ENCODE measurements around the gene SEMA6B.
"Not testable (repeated sequence)": the region's sequence is repeated elsewhere in the genome, so short reads cannot be mapped to it uniquely, and the experiment has no call there.

Gene SEMA6B

GRCh38 chr19:4567584-4568071 lies 8.1 kb upstream of the SEMA6B start:
- Mint-ChIP-seq H3K27me3 (no peaks in the 10 kb centered on the region), H3K4me3 (no peak overlapping the region), H3K27ac (no peak overlapping the region)

DNA sequence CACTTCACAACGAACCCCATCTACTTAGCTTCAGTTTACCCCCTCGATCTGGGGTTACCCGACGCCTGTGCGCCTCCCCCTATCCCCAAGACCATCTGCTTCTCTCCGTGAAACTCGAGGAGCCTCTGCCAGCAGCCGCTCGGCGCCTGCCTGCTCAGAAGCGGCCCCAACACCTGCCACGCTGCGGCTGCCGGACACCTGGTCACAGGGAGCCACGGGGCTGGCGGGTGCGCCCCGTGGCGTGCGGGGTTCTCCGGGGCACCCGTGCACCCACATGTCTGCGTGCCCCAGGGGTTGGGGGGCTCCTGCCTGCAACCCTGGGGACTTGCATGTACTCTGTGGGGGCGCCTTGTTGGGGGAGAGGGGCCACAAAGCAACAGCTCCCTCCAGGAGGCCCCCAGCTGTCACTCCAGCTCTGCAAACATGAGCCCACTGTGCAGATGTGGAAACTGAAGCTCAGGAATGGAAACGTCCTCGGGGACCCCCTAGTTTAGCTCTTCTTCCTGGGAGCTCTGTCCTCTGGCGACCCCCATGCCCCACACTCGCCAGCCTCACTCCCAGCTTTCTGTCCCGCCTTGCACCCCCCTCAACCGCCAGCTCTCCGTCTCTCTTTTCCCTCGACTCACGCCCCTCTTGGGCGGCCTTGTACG lies 7.0 kb upstream of the SEMA6B start:
- no peaks in the 10 kb centered on the region for H3K27me3 Mint-ChIP-seq
- H3K4me3 Mint-ChIP-seq, result no peak overlapping the region
- no peaks in the 10 kb centered on the region for H3K9me3 Mint-ChIP-seq
- no peak overlapping the region for H3K27ac Mint-ChIP-seq
- H3K36me3 Mint-ChIP-seq, result no peaks in the 10 kb centered on the region
- no peaks in the 10 kb centered on the region for H3K4me1 Mint-ChIP-seq

More at GRCh38 chr19:4567584-4568071, 8.1 kb upstream of the SEMA6B start:
- Mint-ChIP-seq H3K9me3 (no peaks in the 10 kb centered on the region), H3K36me3 (no peaks in the 10 kb centered on the region), H3K4me1 (no peaks in the 10 kb centered on the region)

DNA sequence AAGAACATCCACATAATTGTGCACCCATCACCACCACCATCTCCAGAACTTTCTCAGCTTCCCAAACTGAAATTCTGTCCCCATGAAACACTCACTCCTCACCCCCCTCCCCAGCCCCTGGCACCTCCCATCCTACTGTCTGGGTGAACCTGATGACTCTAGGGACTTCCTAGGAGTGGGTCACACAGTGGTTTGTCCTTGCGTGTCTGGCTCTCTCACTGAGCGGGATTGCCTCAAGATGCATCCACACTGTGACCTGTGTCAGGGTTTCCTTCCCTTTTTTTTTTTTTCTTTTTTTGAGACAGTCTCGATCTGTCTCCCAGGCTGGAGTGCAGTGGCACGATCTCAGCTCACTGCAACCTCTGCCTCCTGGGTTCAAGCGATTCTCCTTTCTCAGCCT lies 4.1 kb upstream of the SEMA6B start:
- not testable (repeated sequence) for H3K36me3 Mint-ChIP-seq, H3K4me1 Mint-ChIP-seq, H3K9me3 Mint-ChIP-seq, H3K27me3 Mint-ChIP-seq, H3K27ac Mint-ChIP-seq, H3K4me3 Mint-ChIP-seq

- not testable (repeated sequence) for H3K27me3 Mint-ChIP-seq, H3K4me1 Mint-ChIP-seq, H3K27ac Mint-ChIP-seq, H3K9me3 Mint-ChIP-seq, H3K36me3 Mint-ChIP-seq, H3K4me3 Mint-ChIP-seq
These were observed 2.6 kb upstream of the SEMA6B start for GRCh38 chr19:4562085-4562484.

DNA sequence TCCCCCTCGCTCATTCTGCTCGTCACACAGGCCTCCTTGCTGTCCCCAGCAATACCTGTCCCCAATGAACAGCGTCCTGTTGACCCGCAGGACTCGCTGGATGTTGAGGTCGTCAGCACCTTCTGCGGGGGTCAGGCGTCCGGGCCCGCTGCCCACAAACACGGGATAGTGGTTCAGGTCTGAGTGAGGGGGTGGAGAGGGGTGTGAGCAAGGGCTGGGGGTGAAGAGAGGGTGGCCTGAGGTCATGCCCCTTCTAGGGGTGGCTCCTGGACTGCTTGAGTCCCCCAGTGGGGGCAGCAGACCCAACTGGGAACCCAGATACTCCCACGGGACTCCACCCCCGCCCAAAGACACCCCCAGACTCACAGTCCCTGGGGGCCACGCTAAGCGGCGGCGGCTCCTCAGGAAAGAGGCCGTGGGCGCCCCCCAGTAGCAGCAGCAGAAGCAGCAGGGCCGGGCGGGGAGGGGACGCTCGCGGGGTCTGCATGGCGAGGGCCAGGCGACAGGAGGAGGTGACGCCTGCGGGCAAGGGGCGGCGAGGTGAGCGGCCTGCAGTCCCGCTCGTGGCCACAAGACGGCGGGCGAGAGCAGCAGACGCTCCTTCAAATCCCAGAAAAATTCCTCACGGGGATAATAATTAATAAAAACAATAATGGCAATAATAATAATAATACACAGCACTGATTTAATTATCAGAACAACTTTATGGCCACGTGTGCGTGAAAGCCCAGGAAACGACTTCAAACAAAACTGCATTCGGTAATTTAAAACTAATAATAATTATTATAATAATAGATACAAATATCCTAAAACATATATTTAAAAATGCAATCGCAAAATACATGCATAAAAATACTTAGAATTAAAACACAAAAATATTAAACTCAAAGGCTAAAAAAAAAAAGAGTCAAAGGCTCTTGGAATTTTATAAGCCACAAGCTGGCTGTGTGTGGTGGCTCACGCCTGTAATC lies 1.2 kb downstream of the SEMA6B start:
- Mint-ChIP-seq H3K4me1 (no peaks in the 10 kb centered on the region), H3K36me3 (no peaks in the 10 kb centered on the region), H3K27me3 (no peaks in the 10 kb centered on the region), H3K4me3 (no peak overlapping the region), H3K27ac (no peak overlapping the region), H3K9me3 (no peaks in the 10 kb centered on the region)

GRCh38 chr19:4557144-4557970 lies 2.1 kb downstream of the SEMA6B start:
- no peaks in the 10 kb centered on the region for H3K4me1 Mint-ChIP-seq
- H3K36me3 Mint-ChIP-seq, result no peaks in the 10 kb centered on the region

GRCh38 chr19:4556597-4557127 lies 2.8 kb downstream of the SEMA6B start:
- no peak overlapping the region for H3K4me3 Mint-ChIP-seq
- no peaks in the 10 kb centered on the region for H3K4me1 Mint-ChIP-seq
- no peaks in the 10 kb centered on the region for H3K9me3 Mint-ChIP-seq
- no peak overlapping the region for H3K27ac Mint-ChIP-seq
- no peaks in the 10 kb centered on the region for H3K36me3 Mint-ChIP-seq
- H3K27me3 Mint-ChIP-seq, result no peaks in the 10 kb centered on the region

More at GRCh38 chr19:4557144-4557970, 2.1 kb downstream of the SEMA6B start:
- Mint-ChIP-seq H3K4me3 (no peak overlapping the region), H3K27me3 (no peaks in the 10 kb centered on the region), H3K9me3 (no peaks in the 10 kb centered on the region), H3K27ac (no peak overlapping the region)

DNA sequence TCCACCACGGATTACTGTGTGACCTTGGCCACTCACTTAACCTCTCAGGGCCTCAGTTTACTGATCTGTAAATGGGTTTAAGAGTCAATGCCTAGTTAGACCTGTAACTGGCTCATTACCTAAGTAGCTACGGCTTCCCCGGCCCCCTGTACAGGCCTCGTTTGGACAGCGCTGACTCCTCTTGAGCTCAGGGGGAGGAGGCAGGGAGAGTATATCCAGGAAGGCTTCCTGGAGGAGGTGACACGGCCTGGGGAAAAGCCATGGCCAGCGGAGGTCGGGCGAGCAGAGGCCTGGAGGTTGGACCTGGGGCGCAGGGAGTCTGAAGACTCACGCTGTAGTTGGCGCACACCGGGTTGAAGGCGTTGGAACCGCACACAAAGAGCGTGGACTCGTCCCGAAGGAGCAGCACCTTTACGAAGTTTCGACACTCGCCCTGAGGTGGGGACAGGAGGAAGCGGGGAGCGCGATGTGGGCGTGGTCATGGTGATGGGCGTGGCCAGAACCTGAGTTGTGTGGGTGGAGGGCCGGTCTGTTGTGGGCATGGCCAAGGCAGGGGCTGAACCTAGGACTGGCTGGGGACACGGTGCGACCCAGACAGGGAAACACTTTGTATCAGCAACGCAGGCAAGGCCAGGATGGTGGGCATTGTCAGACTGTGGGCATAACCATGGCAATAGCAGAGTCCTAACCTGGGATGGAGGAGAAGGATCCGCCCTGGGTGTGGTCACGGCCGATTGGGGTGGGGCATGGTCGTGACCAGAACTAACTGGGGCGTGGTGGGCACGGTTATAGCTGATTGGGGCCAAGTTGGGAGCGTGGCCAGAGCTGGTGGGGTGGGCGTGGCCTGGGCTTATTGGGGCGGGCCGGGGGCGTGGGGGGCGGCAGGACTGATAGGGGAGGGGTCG lies 3.6 kb downstream of the SEMA6B start:
- no peaks in the 10 kb centered on the region for H3K36me3 Mint-ChIP-seq
- H3K27me3 Mint-ChIP-seq, result no peaks in the 10 kb centered on the region
- peak overlapping the region; percentile 19 for H3K27ac Mint-ChIP-seq
- H3K4me1 Mint-ChIP-seq, result no peaks in the 10 kb centered on the region
- H3K9me3 Mint-ChIP-seq, result no peaks in the 10 kb centered on the region
- no peak overlapping the region for H3K4me3 Mint-ChIP-seq

DNA sequence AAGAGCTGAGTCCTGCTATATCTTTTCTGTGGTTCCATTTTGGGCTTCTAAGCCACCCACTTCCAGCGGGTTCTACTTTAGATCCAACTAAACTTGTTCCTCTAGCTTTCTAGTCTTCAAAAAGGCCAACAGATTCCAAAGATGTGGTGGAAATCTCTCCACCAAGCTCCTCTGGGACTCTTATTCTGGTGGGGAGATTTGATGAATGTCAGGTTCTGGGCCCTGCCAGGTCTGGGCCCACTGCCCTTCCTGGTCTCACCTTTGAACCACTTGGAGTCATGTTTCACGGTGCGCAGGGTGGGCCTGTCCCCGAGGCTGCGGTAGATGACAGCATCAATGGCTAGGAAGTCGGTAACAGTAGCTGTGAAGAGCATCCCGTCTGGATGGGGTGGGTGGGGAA lies 4.8 kb downstream of the SEMA6B start:
- Mint-ChIP-seq H3K27ac (no peak overlapping the region), H3K27me3 (no peaks in the 10 kb centered on the region), H3K36me3 (no peaks in the 10 kb centered on the region), H3K4me1 (no peaks in the 10 kb centered on the region), H3K4me3 (no peak overlapping the region), H3K9me3 (no peaks in the 10 kb centered on the region)

DNA sequence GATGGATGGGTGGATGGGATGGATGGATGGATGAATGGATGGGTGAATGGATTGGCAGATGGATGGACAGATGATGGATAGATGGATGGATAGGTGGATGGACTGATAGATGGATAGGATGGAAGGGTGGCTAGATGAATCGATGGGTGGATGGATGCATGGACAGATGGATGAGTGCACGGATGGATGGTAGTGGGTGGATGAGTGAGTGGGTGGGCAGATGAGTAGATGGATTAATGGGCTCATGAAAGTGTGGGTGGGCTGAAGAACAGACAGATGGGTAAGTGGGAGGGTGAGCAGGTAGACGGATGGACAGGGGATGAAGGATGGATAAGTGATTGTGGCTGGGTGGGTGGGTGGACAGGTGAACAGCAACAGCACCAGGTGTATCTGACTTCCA lies 5.7 kb downstream of the SEMA6B start:
- Mint-ChIP-seq H3K27me3 (no peaks in the 10 kb centered on the region), H3K36me3 (no peaks in the 10 kb centered on the region), H3K4me3 (no peak overlapping the region), H3K9me3 (no peaks in the 10 kb centered on the region), H3K4me1 (no peaks in the 10 kb centered on the region), H3K27ac (no peak overlapping the region)

GRCh38 chr19:4553092-4553695 lies 6.3 kb downstream of the SEMA6B start:
- H3K27ac Mint-ChIP-seq, result no peak overlapping the region
- no peaks in the 10 kb centered on the region for H3K9me3 Mint-ChIP-seq
- H3K4me3 Mint-ChIP-seq, result no peak overlapping the region
- H3K4me1 Mint-ChIP-seq, result no peaks in the 10 kb centered on the region
- H3K36me3 Mint-ChIP-seq, result no peaks in the 10 kb centered on the region
- H3K27me3 Mint-ChIP-seq, result no peaks in the 10 kb centered on the region

DNA sequence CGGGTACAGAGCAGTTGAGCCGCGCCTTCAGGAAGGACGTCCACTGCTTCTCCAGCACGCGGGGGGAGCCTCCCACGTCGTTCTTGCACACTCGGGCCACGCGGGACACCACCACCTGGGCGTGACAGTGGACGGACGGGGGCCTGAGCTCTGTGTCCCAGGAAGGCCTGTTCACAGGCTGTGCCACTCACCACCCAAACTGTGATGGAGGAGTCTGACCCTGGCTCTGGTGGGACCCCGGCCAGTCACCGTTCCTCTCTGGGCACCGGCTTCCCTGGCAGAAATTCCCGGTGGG lies 7.0 kb downstream of the SEMA6B start:
- H3K36me3 Mint-ChIP-seq, result no peaks in the 10 kb centered on the region
- H3K27ac Mint-ChIP-seq, result no peak overlapping the region
- no peaks in the 10 kb centered on the region for H3K9me3 Mint-ChIP-seq
- H3K4me1 Mint-ChIP-seq, result no peaks in the 10 kb centered on the region
- no peak overlapping the region for H3K4me3 Mint-ChIP-seq
- no peaks in the 10 kb centered on the region for H3K27me3 Mint-ChIP-seq

GRCh38 chr19:4550479-4551050 lies 8.9 kb downstream of the SEMA6B start:
- Mint-ChIP-seq H3K4me3 (no peak overlapping the region), H3K4me1 (no peaks in the 10 kb centered on the region), H3K36me3 (no peaks in the 10 kb centered on the region), H3K27ac (no peak overlapping the region), H3K9me3 (no peaks in the 10 kb centered on the region), H3K27me3 (no peaks in the 10 kb centered on the region)

GRCh38 chr19:4550018-4550417 lies 9.5 kb downstream of the SEMA6B start:
- no peak overlapping the region for H3K4me3 Mint-ChIP-seq
- H3K27ac Mint-ChIP-seq, result peak overlapping the region; percentile 41
- H3K36me3 Mint-ChIP-seq, result no peaks in the 10 kb centered on the region
- H3K27me3 Mint-ChIP-seq, result no peaks in the 10 kb centered on the region
- no peaks in the 10 kb centered on the region for H3K9me3 Mint-ChIP-seq
- H3K4me1 Mint-ChIP-seq, result no peaks in the 10 kb centered on the region

Measured in activated naive CD4-positive, alpha-beta T cell treated with anti-CD3 and anti-CD28 coated beads, Interleukin-2, amount 50 U/mL, for 24 hours (primary cell).